Stomach (tissue), 9 donors: ENCODE measurements around the gene DPEP2NB. TPM values are rescaled to one million over a fixed set of nuclear protein-coding genes. Genes with fewer than 3 reads are reported as not detected.

Experiments
- DNase-seq, 2 donors: peaks; one replicate each; pipeline versions ENCODE4 v3.0.0 to v3.0.0-alpha.2; 2013 to 2019
- H3K27ac ChIP-seq, 5 donors: fragments of 200-600 bp in 4 of 5; sonication (generic) in 4 of 5; one replicate each; pipeline ENCODE4 v1.5.1; 2013 to 2019; ENCODE audit warnings: mild to moderate bottlenecking in 1 of 5, moderate library complexity in 1 of 5
- H3K27me3 ChIP-seq, 3 donors: fragments of 200-600 bp; sonication (generic); one replicate each; pipeline ENCODE4 v1.5.1; 2017 to 2019; ENCODE audit warnings: mixed run types in 1 of 3
- H3K36me3 ChIP-seq, 4 donors: fragments of 200-600 bp; sonication (generic); 1 replicate in 3 of 4; 2 replicates in 1 of 4; pipeline ENCODE4 v1.5.1; 2016 to 2019
- H3K4me1 ChIP-seq, 4 donors: fragments of 200-600 bp; sonication (generic); one replicate each; pipeline ENCODE4 v1.5.1; 2016 to 2019
- H3K4me3 ChIP-seq, 4 donors: fragments of 200-600 bp; sonication (generic) in 3 of 4; one replicate each; pipeline ENCODE4 v1.5.1; 2016 to 2019; ENCODE audit warnings: mild to moderate bottlenecking in 1 of 4
- H3K9me3 ChIP-seq, 4 donors: fragments of 200-600 bp; sonication (generic); one replicate each; pipeline ENCODE4 v1.5.1; 2016 to 2019
- EP300 ChIP-seq: sonication (generic); formaldehyde crosslinking; IDR thresholded peaks from one replicate; pipeline ENCODE4 v1.6.1; 2017; ENCODE audit warnings: antibody characterized with exemption
- POLR2A ChIP-seq, 4 donors: fragments of 450-650 bp; IDR thresholded peaks; one replicate each; pipeline ENCODE4 v1.6.1; 2016; ENCODE audit warnings: antibody characterized with exemption in 4 of 4, control low read depth in 2 of 4, mild to moderate bottlenecking in 1 of 4, moderate library complexity in 1 of 4
- POLR2AphosphoS5 ChIP-seq, 3 donors: sonication (generic); formaldehyde crosslinking; IDR thresholded peaks; one replicate each; pipeline ENCODE4 v1.6.1; 2016; ENCODE audit warnings: antibody characterized with exemption in 3 of 3
- WGBS, 5 donors: extraction: QIAGEN DNeasy Blood & Tissue Kit in 3 of 5; methylation state at CpG; one replicate each; pipeline versions ENCODE4 v1.1.5 to v1.1.7; 2013 to 2018; 5-methylcytosine and 5-hydroxymethylcytosine counted together
- intact Hi-C: fragments of 100-400 bp; cut with DNase I; formaldehyde crosslinking; loops from one replicate; pipeline ENCODE4 v1.15.1; 2023; ENCODE audit warnings: low total_unique reads
- polyA plus RNA-seq, 3 donors: library from polyadenylated mRNA; stranded (reverse); fragments of 200-250 nt; gene quantifications; one replicate each; pipeline ENCODE4 v1.2.3, GENCODE V29; 2013
- total RNA-seq, 5 donors: library from RNA; depleted of rRNA; stranded (reverse); fragments of >200 nt; gene quantifications; one replicate each; pipeline versions ENCODE4 v1.1.0 to v1.2.3, GENCODE V29; 2014 to 2016
- TF ChIP-seq, protein P1 (sequence below), 7 experiments: fragments of 450-650 bp in 4 of 7; fragments of 200-600 bp in 3 of 7; sonication (generic) in 3 of 7; IDR thresholded peaks; one replicate each; pipeline ENCODE4 v1.5.1; 2016 to 2019; ENCODE audit warnings: antibody characterized with exemption in 7 of 7, control low read depth in 2 of 7, mild to moderate bottlenecking in 1 of 7
- donor health status: healthy with polysubstance abuse.
- donor health status: Bipolar disorder and iron deficiency.
- donor health status: healthy.

The DPEP2NB gene
- total and polyA plus RNA-seq, 8 donors, result not detected

DNA sequence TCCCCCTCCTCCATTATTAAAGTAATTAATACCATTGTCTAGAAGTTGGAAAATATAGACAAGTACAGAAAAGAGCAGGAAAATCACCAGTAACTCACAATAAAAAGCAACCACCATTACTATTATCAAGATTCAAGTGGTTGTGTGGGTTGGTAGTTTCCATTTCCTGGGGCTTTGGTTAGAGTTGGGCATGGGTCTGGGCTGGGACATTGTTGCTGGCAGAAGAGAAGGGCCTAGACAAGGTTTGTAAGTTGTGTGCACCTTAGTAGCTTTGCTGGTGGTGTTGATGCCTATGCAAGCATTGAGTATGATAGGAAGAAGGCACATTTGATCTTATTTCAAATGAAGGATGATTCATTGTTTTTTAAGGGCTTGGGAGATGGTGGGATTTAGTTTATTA, 44.1 kb upstream of the DPEP2NB start:
- Histone ChIP-seq H3K27ac (no peak overlapping the region), H3K9me3 (no peaks in the 10 kb centered on the region), H3K4me1 (peaks cover 0 to 20% (median 5%) of the 10 kb centered on the region in 4 donors), H3K27me3 (no peaks in the 10 kb centered on the region), H3K4me3 (no peak overlapping the region), H3K36me3 (peaks cover 7 to 77% (median 69%) of the 10 kb centered on the region in 4 donors)
- no peak for TF ChIP-seq POLR2A (IDR thresholded peaks at IDR 0.05)
- no peak for TF ChIP-seq EP300
- TF ChIP-seq, protein P1, sequence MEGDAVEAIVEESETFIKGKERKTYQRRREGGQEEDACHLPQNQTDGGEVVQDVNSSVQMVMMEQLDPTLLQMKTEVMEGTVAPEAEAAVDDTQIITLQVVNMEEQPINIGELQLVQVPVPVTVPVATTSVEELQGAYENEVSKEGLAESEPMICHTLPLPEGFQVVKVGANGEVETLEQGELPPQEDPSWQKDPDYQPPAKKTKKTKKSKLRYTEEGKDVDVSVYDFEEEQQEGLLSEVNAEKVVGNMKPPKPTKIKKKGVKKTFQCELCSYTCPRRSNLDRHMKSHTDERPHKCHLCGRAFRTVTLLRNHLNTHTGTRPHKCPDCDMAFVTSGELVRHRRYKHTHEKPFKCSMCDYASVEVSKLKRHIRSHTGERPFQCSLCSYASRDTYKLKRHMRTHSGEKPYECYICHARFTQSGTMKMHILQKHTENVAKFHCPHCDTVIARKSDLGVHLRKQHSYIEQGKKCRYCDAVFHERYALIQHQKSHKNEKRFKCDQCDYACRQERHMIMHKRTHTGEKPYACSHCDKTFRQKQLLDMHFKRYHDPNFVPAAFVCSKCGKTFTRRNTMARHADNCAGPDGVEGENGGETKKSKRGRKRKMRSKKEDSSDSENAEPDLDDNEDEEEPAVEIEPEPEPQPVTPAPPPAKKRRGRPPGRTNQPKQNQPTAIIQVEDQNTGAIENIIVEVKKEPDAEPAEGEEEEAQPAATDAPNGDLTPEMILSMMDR (IDR thresholded peaks at IDR 0.05), result no peak
- TF ChIP-seq POLR2AphosphoS5 (IDR thresholded peaks at IDR 0.05), result no peak
- intact Hi-C loops, result no loop called here
- DNase-seq, result no peak

DNA sequence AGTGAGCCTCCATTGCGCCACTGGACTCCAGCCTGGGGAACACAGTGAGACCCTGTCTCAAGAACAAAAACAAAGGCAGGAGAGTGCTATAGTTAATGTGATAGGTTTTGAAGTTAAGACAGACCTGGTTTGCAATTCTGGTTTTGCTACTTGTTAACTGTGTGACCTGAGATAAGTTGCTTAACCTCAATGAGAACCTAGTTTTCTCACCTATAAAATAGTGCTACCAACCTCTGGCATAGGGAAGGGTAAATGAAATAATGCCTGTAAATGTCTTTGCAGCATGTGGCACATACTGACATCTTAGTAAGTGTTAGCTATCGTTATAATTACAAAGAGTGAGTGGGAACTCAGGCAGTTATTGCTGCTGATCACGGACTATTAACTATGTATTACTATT, 39.7 kb upstream of the DPEP2NB start:
- no peaks in the 10 kb centered on the region for H3K9me3 ChIP-seq
- TF ChIP-seq POLR2A (IDR thresholded peaks at IDR 0.05), result no peak
- TF ChIP-seq, protein P1 (IDR thresholded peaks at IDR 0.05), result no peak
- TF ChIP-seq EP300, result no peak
- no peak for TF ChIP-seq POLR2AphosphoS5 (IDR thresholded peaks at IDR 0.05)
- no peaks in the 10 kb centered on the region for H3K4me1 ChIP-seq
- DNase-seq, result no peak
- H3K36me3 ChIP-seq, result peaks cover 16 to 90% (median 85%) of the 10 kb centered on the region in 4 donors
- no peaks in the 10 kb centered on the region for H3K27me3 ChIP-seq
- intact Hi-C loops, result no loop called here
- no peak overlapping the region for H3K27ac ChIP-seq
- 91 to 96% (median 93%) methylated on average over 3 of the region's 3 CpGs for whole genome bisulfite sequencing, 5 donors
- no peak overlapping the region for H3K4me3 ChIP-seq

DNA sequence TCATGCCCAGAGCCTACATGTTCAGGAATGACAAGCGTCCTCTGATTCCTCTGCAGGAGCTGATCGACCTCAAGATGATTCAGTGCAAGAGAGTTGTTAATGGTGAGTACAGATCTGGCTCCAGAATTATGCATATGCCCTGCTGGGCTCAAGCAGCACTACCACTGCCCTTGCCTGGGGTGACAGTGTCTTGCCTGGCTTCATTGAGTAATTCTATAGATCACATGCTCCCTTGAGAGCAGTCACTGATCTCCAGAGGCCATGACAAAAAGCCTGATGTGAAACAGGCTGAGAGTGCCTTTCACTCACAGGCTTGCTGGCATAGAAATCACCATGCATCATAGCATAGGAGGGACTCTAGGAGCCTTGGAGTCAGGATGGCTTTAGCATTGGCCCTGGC, 33.7 kb upstream of the DPEP2NB start:
- intact Hi-C loops, result no loop called here
- H3K9me3 ChIP-seq, result no peaks in the 10 kb centered on the region
- 91 to 96% (median 95%) methylated on average over 2 of the region's 2 CpGs; no CpG with 5 or more reads in 1 of the 5 donors for WGBS, 5 donors
- H3K27me3 ChIP-seq, result no peaks in the 10 kb centered on the region
- TF ChIP-seq POLR2A (IDR thresholded peaks at IDR 0.05) (no peak), EP300 (no peak), POLR2AphosphoS5 (IDR thresholded peaks at IDR 0.05) (no peak)
- TF ChIP-seq, protein P1 (IDR thresholded peaks at IDR 0.05), result no peak
- H3K4me1 ChIP-seq, result no peaks in the 10 kb centered on the region
- H3K27ac ChIP-seq, result no peak overlapping the region
- H3K36me3 ChIP-seq, result peaks cover 15 to 80% (median 71%) of the 10 kb centered on the region in 4 donors
- H3K4me3 ChIP-seq, result no peak overlapping the region
- no peak for DNase-seq

GRCh38 chr16:68047987-68048386, 32.3 kb upstream of the DPEP2NB start:
- DNase-seq, result no peak
- H3K36me3 ChIP-seq, result peaks cover 8 to 71% (median 58%) of the 10 kb centered on the region in 4 donors
- WGBS, 5 donors, result 74 to 85% (median 79%) methylated on average over 2 of the region's 2 CpGs
- intact Hi-C loops, result no loop called here
- no peaks in the 10 kb centered on the region for H3K4me1 ChIP-seq
- H3K9me3 ChIP-seq, result no peaks in the 10 kb centered on the region
- H3K27me3 ChIP-seq, result no peaks in the 10 kb centered on the region
- no peak overlapping the region for H3K27ac ChIP-seq
- no peak for TF ChIP-seq POLR2A (IDR thresholded peaks at IDR 0.05)
- TF ChIP-seq POLR2AphosphoS5 (IDR thresholded peaks at IDR 0.05), result no peak
- TF ChIP-seq EP300, result no peak
- TF ChIP-seq, protein P1 (IDR thresholded peaks at IDR 0.05), result no peak
- no peak overlapping the region for H3K4me3 ChIP-seq
